HuH-7 (cell line): ENCODE measurements around the gene KRTAP4-12.
"Not testable (repeated sequence)": the region's sequence is repeated elsewhere in the genome, so short reads cannot be mapped to it uniquely, and the experiment has no call there.

ENCODE experiments used
- DNase-seq: peaks from one replicate; pipeline ENCODE4 v3.0.0; 2011; ENCODE audit warnings: low spot score

KRTAP4-12 gene

DNA sequence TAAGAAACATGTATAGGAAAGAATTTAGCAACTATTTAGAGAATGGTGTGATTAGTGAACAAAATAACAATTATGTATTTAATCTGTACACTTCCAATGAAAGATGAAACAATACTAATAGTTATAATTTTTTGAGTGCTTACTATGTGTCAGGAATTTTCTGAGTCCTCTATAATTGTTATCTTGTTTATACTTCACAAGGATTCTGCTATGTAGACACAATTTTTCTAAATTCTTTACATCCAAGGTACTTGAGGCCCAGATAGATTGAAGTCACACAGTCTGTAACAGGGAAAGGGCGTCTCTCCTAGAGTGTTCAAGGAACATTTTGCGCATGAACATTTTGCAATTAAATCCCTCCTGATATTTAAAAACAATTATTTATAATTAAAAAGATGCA is 1.1 kb upstream of the KRTAP4-12 start:
- DNase-seq: no peak

GRCh38 chr17:41123292-41123990 is 541 bp downstream of the KRTAP4-12 start:
- DNase-seq: not testable (repeated sequence)

GRCh38 chr17:41121742-41122141 is 2.2 kb downstream of the KRTAP4-12 start:
- no peak for DNase-seq

- DNase-seq: not testable (repeated sequence)
These were observed 4.0 kb downstream of the KRTAP4-12 start for GRCh38 chr17:41119696-41120690.

GRCh38 chr17:41118721-41119120 is 5.3 kb downstream of the KRTAP4-12 start:
- no peak for DNase-seq

DNA sequence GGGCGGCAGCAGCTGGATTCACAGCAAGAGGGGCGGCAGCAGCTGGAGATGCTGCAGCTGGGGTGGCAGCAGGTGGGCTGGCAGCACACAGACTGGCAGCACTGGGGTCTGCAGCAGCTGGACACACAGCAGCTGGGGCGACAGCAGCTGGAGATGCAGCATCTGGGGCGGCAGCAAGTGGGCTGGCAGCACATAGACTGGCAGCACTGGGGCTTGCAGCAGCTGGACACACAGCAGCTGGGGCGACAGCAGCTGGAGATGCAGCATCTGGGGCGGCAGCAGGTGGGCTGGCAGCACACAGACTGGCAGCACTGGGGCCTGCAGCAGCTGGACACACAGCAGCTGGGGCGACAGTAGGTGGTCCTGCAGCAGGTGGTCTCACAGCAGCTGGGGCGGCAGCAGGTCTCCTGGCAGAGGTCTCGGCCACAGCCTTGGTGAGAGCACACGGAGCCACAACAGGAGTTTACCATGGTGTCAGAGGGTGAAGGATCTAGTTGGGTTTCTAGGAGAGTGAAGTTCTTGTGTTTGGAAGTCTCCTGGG is 6.1 kb downstream of the KRTAP4-12 start, which contains the start of gene KRTAP4-11:
TSS of gene KRTAP4-11 (minus strand) at position 528 of the 541 bp plus-strand sequence. CDS start at position 470, 58 bp downstream.
- DNase-seq: not testable (repeated sequence)

DNA sequence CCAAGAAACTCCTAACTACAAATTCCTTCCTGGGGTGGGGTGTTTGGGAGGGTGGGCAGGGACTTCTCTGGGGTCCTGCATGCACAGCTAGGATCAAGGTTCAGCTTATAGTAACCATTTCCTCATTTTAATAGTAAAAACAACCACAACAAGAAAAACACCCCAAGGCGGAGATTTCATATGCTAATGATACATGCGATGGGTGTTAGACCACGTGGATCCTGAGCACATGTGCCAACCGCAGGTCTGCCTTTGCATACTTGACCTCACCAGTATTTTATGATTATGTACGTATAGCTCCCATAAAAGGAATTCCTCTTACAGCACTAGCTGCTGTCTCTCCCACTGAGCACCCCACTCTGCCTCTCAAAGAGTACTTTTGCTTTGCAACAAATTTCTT is 7.7 kb downstream of the KRTAP4-12 start:
- DNase-seq: no peak

- no peak for DNase-seq
These were observed 12.7 kb downstream of the KRTAP4-12 start for GRCh38 chr17:41111151-41111885.

DNA sequence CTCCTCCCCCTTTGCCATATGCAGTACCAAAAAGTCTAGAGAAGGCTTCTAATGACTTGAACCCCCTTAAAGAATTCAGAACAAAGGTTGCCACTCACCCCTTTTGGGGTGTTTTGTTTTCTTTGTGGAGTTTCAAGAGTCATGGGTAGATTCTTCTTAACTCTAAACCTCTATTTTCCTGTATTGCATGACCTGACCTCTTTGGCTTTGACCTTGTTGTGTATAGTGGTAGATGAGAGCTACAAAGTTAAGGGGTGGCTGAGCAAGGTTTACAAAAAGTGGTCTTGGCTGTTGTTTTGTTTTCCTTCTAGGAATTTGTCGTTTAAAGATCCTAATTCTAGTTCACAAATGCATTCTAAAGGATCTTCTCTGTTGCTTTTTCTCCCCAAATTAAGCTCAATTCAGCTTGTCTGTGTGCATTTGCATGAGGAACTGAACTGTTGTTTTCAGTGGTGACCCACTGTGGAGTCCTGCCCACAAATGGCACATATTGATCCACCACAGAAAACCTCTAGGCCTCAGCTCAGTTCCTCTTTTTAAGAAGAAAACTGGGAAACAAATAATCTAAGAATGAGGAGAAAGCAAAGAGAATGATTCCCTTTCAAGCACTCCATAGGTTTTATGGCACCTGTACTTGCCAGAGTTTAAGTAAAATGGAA is 15.1 kb downstream of the KRTAP4-12 start:
- DNase-seq: not testable (repeated sequence)

GRCh38 chr17:41107941-41108450 is 16.0 kb downstream of the KRTAP4-12 start:
- no peak for DNase-seq

GRCh38 chr17:41105347-41105746 is 18.6 kb downstream of the KRTAP4-12 start, which contains the start of gene KRTAP4-9:
Gene KRTAP4-9, plus strand, starts transcription at chr17:41105389. Its CDS starts 0 bp downstream, at chr17:41105389.
- not testable (repeated sequence) for DNase-seq

- not testable (repeated sequence) for DNase-seq
These were observed 19.5 kb downstream of the KRTAP4-12 start for GRCh38 chr17:41104386-41105038.

DNA sequence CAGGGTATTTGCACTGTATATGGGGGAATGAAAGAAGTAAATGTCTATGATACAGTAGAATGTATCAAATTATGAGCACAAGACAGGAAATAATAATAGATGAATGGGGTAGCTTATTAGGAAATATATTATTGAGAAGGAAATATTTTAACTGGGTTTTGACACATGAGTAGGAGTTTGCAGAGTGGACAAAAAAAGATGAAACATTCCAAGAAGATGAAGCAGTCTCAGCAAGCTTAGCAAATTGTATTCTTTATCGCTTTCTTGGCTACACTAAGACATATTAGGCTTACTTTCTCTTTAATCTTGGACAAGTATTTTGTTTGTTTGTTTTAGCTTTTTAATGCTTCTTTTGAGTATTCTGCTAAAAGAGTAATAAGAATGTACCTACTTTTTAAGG is 20.1 kb downstream of the KRTAP4-12 start:
- DNase-seq: no peak

GRCh38 chr17:41101586-41102259 is 22.3 kb downstream of the KRTAP4-12 start, which contains the start of gene KRTAP4-16:
Gene KRTAP4-16, minus strand, starts transcription at chr17:41102209. Its CDS starts 0 bp downstream, at chr17:41102209.
- DNase-seq: no peak

GRCh38 chr17:41099682-41100480 is 24.1 kb downstream of the KRTAP4-12 start:
- DNase-seq: not testable (repeated sequence)

DNA sequence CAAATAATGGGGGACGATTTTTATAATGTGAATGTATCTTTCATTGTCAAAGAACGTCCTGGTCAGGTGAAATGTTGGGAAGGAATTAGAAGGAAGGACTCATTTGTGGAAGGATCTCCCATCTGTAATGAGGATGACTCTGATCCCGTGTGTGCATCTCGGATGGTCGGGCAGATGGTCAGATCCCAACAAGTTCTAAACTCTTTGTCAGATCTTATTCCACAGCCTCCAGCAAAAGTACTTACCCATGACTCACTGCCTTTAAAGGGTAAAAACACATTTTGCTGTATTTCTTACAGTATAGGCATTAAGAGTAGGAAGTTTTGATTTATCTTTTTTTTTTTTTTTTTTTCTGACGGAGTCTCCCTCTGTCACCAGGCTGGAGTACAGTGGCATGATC is 25.5 kb downstream of the KRTAP4-12 start:
- DNase-seq: no peak

GRCh38 chr17:41098042-41098441 is 25.9 kb downstream of the KRTAP4-12 start, which contains the start of gene KRTAP4-8:
Gene KRTAP4-8, minus strand, starts transcription at chr17:41098142. Its CDS starts 58 bp downstream, at chr17:41098084.
- DNase-seq: no peak

DNA sequence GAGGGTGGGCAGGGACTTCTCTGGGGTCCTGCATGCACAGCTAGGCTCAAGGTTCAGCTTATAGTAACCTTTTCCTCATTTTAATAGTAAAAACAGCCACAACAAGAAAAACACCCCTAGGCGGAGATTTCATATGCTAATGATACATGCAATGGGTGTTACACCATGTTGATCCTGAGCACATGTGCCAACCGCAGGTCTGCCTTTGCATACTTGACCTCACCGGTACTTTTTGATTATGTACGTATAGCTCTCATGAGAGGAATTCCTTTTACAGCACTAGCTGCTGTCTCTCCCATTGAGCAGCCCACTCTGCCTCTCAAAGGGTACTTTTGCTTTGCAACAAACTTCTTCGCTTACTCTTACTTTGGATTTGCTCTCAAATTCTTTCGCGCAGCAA is 27.9 kb downstream of the KRTAP4-12 start:
- DNase-seq: no peak
